NCI-H82 treated with DMSO at 0.1 percent for 48 hours (cell line): ENCODE data around the gene BMP8B.
A peak's percentile ranks its signal among the peaks of the same experiment; 100 is the strongest.

Experiments
- DNase-seq: peaks from one replicate; lab custom pipeline; 2025; ENCODE audit not compliant: unreplicated experiment; lab: John Stamatoyannopoulos, UW

BMP8B gene

DNA sequence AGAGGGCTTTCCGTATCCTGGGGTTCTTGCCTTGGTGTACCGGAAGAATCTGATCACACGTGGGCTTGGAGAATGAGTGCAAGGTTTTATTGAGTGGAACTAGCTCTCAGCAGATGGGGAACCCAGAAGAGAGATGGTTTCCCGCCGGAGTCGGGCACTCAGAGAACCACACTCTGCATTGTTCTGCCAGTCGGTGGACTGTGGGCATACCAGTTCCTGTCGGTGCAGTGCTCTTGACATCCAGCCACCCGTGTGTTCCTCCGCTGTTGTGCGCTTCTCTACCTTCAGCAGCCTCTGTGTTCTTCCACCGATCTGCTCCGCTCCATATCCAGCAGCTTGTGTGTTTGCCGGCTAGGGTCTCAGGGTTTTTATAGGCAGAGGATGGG, 60.7 kb downstream of the BMP8B start:
- no peak for DNase-seq

DNA sequence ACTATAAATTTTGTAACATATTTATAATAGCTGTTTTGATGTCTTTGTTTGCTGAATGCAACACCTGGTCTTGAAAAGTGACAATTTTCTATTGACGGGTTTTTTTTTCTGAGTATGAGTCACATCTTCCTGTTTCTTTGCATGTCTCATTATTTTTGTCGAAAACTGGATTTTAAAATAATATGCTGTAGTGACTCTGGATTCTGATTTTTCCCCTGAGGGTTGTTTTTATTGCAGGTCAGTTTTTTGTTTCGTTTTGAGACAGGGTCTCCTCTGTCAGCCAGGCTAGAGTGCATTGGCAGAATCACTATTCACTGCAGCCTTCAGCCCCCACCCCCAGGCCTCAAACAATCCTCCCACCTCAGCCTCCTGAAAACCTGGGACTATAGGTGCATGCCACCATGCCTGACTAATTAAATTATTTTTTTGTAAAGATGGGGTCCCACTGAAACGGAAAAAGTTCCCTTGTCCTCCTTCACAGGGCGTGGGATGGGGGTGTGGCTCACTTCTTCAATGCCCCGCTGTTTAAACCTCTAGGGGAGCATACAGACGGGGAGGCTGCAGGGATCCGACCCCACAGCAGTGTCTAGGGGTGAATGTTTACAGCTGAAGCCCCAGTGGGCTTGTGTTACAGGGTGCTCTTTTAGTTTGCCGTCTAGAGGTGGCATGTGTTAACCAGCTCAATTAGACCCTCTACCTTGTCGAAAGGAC, 61.3 kb downstream of the BMP8B start:
- DNase-seq, result no peak

DNA sequence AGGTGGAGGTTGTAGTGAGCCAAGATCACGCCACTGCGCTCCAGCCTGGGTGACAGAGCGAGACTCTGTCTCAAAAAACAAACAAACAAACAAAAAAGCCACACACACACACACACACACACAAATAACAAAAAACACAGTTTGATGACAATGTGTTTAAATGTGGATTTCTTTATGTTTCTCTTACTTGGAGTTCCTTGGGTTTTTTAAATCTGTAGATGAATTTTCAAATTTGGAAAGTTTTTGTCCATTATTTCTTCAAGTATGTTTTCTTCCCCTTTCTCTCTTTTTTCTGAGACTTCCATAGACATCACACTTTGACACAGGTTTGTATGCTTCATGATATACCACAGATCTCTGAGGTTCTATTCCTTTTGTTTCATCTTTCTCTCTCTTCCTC, 62.1 kb downstream of the BMP8B start:
- DNase-seq, result no peak

DNA sequence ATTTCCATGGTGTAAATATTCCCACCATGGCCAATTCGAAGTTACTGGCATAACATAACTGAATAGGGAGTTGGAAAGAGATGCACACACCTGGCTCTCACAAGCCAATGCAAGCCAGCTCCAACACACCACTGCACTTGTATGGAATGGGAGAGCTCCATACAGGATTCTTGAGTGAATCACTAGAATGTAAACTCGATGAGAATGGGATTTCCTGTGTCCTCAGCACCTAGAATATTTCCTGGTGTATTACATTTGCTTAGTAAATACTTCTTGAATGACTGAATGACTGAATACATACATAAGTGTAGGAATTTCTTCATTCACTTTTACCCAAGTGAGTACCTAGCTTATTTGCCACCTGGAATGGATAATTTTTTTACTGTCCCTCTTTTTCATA, 66.2 kb downstream of the BMP8B start:
- no peak for DNase-seq

DNA sequence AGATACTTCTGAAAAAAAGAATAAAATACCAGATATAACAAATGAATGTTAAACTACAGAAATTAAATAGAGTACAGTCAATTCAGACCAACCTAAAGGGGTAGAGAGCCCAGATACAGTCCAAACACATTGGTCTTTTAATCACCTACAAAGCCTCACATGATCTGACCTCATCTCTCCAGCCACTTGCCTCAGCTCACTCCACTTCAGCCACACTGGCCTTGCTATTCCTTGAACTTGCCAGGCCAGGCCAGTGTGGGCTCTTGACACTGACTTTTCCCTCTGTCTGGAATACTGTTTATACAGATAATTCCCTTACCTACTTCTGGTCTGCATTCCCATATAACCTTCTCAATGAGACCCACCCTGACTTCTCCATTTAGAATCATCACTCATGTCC, 67.0 kb downstream of the BMP8B start:
- no peak for DNase-seq

- DNase-seq, result peak; percentile 67
These were observed 68.3 kb downstream of the BMP8B start for GRCh38 chr1:39720094-39720999.

- no peak for DNase-seq
These were observed 70.9 kb downstream of the BMP8B start for GRCh38 chr1:39717809-39718208.

GRCh38 chr1:39713557-39713956, 75.1 kb downstream of the BMP8B start:
- DNase-seq, result no peak

DNA sequence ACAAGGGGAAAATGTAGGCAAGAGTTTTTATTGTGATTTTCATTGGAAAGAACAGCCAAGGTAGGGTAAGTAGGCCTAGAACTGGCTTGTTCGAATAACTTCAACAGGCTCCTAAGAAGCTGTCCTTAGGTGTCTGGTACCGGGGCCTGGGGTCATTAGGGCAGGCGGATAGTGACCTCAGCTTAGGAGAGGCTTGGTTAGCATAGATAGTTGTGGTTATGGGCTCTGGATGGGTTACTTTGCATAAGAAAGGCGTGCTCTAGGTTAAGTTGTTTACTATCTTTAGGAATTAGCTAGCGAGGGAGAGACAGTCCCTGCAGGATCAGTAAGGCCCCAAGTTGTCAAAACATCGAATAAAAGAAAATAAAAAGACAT, 76.7 kb downstream of the BMP8B start:
- DNase-seq, result no peak

GRCh38 chr1:39711104-39711965, 77.3 kb downstream of the BMP8B start:
- DNase-seq, result no peak

DNA sequence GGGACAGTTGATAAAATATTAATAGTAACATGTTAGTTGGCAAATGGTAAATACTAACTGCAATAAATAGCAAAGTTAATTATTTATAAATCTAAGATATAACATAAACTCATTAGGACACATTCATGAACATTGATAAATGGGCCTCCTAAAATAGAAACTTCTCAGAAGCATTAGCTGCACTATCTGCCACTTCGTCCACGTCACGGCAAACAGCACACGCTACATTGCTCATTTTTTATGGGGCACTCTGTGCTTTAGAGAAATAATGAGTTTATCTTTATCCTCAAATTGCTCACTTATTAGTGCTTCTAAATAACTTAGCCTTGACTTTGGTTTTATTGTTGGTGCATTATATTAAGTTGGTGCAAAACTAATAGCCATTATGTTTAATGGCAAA, 81.2 kb downstream of the BMP8B start:
- DNase-seq, result no peak
